Epithelial cell of esophagus (primary cell): Measurements from ENCODE around the gene SETD6.
"Not testable (repeated sequence)": the region's sequence is repeated elsewhere in the genome, so short reads cannot be mapped to it uniquely, and the experiment has no call there.

Experiments
- DNase-seq: peaks from one replicate; pipeline ENCODE4 v3.0.0; 2010; ENCODE audit warnings: low read depth
- H3K4me3 ChIP-seq: 2 replicates; pipeline ENCODE4 v1.5.1; 2011; ENCODE audit warnings: mild to moderate bottlenecking, low read length, control low read depth
- CTCF ChIP-seq: IDR thresholded peaks from 2 replicates; pipeline ENCODE4 v1.5.1; 2011; ENCODE audit warnings: low read depth, mild to moderate bottlenecking, low read length, control low read depth, inconsistent platforms; ENCODE audit not compliant: insufficient read depth; ENCODE audit errors: missing control alignments

Gene SETD6

DNA sequence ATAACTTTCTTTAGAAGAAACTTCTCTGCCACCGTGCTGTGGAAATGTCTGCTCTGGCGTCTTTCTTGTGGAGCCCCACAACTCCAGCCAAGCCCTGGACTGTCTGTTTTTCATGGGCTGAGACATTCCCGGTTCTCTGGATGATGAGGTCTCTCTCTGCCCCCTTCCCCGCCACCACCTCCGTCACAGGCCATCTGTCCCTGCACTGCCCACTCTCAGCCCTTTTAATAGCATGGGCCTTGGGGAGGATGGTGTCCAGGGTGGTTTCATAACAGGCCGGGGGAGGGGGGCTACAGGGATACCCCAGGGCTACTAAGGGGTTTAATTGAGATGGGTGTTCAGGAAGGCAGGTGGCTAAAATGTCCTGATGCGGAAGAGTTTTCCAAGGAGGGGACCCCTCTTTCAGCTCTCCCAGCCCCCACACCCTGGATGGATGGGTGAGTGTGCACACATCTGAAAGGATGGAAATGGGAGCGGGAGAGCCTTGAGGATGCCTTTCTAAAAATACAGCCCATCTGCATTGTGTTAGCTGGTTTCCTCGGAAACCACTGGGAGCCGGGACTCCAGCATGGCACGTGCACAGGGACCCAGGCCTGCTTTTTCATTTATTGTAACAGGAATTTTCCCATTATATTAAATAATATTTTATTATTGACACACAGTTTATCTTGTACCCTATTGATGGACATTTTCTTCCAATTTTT, 30.0 kb upstream of the SETD6 start:
- DNase-seq: no peak
- no peak for TF ChIP-seq CTCF
- H3K4me3 ChIP-seq: no peak overlapping the region

GRCh38 chr16:58487566-58488351, 27.6 kb upstream of the SETD6 start:
- peak; percentile 81 for TF ChIP-seq CTCF
- H3K4me3 ChIP-seq: no peak overlapping the region

GRCh38 chr16:58488531-58488930, 26.8 kb upstream of the SETD6 start:
- H3K4me3 ChIP-seq: no peak overlapping the region
- DNase-seq: no peak
- no peak for TF ChIP-seq CTCF

More at GRCh38 chr16:58487566-58488351, 27.6 kb upstream of the SETD6 start:
- peak; percentile 77 for DNase-seq

GRCh38 chr16:58490065-58490464, 25.3 kb upstream of the SETD6 start:
- no peak overlapping the region for H3K4me3 ChIP-seq
- no peak for DNase-seq
- TF ChIP-seq CTCF: no peak

DNA sequence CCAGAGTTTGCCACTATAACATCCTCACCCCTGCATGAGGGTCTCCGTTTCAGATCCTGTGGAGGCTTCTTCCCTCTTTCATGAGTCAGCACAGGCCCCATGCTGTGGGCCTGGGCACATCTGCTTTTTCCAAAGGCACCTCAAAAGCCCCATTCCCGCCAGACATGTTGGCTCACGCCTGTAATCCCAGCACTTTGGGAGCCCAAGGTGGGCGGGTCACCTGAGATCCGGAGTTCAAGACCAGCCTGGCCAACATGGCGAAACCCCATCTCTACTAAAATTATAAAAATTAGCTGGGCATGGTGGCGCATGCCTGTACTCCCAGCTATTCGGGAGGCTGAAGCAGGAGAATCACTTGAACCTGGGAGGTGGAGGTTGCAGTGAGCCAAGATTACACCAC, 24.8 kb upstream of the SETD6 start:
- not testable (repeated sequence) for DNase-seq, H3K4me3 ChIP-seq

GRCh38 chr16:58492066-58492465, 23.3 kb upstream of the SETD6 start:
- H3K4me3 ChIP-seq: no peak overlapping the region
- DNase-seq: no peak
- no peak for TF ChIP-seq CTCF

DNA sequence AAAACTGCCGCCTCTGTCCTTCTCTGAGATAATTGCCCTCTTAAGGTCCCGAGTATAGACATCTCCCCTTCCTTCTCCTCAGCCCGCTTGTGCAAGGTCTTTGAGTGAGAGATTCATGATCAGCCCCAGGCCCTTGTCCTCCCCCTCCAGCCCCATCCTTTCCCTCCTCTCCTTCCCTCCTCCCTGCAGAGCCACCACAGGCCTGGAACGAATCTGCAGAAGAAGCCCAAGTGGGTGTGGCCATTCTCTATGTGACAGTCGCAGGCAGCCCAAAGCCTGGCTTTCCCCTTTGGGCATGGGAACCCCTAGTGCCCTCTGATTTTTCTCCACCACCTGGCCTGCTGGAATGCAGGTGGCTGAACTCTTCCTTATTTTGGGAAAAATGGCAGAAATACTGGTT, 22.6 kb upstream of the SETD6 start:
- TF ChIP-seq CTCF: no peak
- DNase-seq: no peak
- no peak overlapping the region for H3K4me3 ChIP-seq
